ENCODE measurements around the gene SLC7A8. TPM values are rescaled to one million over a fixed set of nuclear protein-coding genes. Genes with fewer than 3 reads are reported as not detected.

SLC7A8 gene
- total and polyA plus RNA-seq, 2 of the 4 experiments (the other 2 are of a cell fraction) = 0.31 TPM; not detected in 1

GRCh38 chr14:23167116-23167847 is 16.2 kb downstream of the SLC7A8 start:
- Histone ChIP-seq H3K4me2 (ENCODE audit: low read depth, low read length) (no peak overlapping the region), H3K9me1 (ENCODE audit: insufficient read depth, low read length) (no peaks in the 10 kb centered on the region), H2BK5ac (ENCODE audit: low read depth, low read length, poor library complexity, severe bottlenecking) (no peak overlapping the region), H3K27me3 (ENCODE audit: control insufficient read depth, insufficient read depth, low read length) (peaks cover 44% of the 10 kb centered on the region), H3K4me3 (ENCODE audit: insufficient read depth, low read depth, low read length) (no peak overlapping the region), H4K91ac (ENCODE audit: insufficient read depth, low read depth, low read length) (no peak overlapping the region), H3K4me1 (ENCODE audit: control insufficient read depth, insufficient read depth, low read length) (no peaks in the 10 kb centered on the region), H3K23ac (ENCODE audit: low read depth, low read length) (no peak overlapping the region), H3K9ac (ENCODE audit: low read depth, low read length) (no peak overlapping the region), H3K56ac (ENCODE audit: extremely low read depth, insufficient read depth, low read length) (no peak overlapping the region), H3K9me3 (ENCODE audit: control insufficient read depth, insufficient read depth, low read length) (no peaks in the 10 kb centered on the region), H3K4ac (ENCODE audit: low read depth, low read length) (no peak overlapping the region), H3K27ac (ENCODE audit: insufficient read depth, low read length) (no peak overlapping the region), H4K8ac (ENCODE audit: low read depth in 2 of 2, low read length in 2 of 2) (no peak overlapping the region), H4K20me1 (ENCODE audit: insufficient read depth, low read length) (no peaks in the 10 kb centered on the region), H3K79me1 (ENCODE audit: low read depth in 1 of 2, low read length in 2 of 2) (no peaks in the 10 kb centered on the region), H2BK120ac (ENCODE audit: low read depth, low read length) (no peak overlapping the region), H2BK20ac (ENCODE audit: low read depth, low read length) (no peak overlapping the region), H2AFZ (replicated peaks; ENCODE audit: low read length, poor library complexity) (peak overlapping the region; percentile 3), H3K18ac (ENCODE audit: low read depth, low read length) (no peak overlapping the region), H3K14ac (replicated peaks; ENCODE audit: low read depth, low read length) (no peak overlapping the region), H2BK15ac (ENCODE audit: low read depth, low read length) (no peak overlapping the region), H2AK5ac (ENCODE audit: low read depth, low read length) (no peak overlapping the region), H2AK9ac (replicated peaks; ENCODE audit: low read depth, low read length, poor library complexity) (no peak overlapping the region), H3K36me3 (ENCODE audit: control insufficient read depth, insufficient read depth, low read length) (no peaks in the 10 kb centered on the region), H4K5ac (ENCODE audit: low read depth, low read length) (no peak overlapping the region)
- intact Hi-C loops (cut with micrococcal nuclease) = no loop called here
- dilution Hi-C loops (cut with HindIII; ENCODE audit: low sequenced_read_pairs, unreplicated experiment) = no loop called here
- DNase-seq (no peak), ATAC-seq (ENCODE audit: low read depth) (no peak)
- in situ Hi-C loops (cut with MboI; ENCODE audit: low sequenced_read_pairs) = no loop called here
- CTCF ChIA-PET = no interaction called here
- WGBS, 2 experiments (ENCODE audit: extremely low coverage in 2 of 2, insufficient read length in 1 of 2) = no CpG with 5 or more reads among the region's 9 CpGs
- TF ChIP-seq ELK1 (IDR thresholded peaks at IDR 0.05; ENCODE audit: borderline replicate concordance, low read depth, low read length) (no peak), MAFK (IDR thresholded peaks at IDR 0.05; ENCODE audit: low read depth, low read length) (no peak), MAZ (IDR thresholded peaks at IDR 0.05; ENCODE audit: borderline replicate concordance, low read depth, low read length) (no peak), CHD1 (IDR thresholded peaks at IDR 0.05; ENCODE audit: low read depth, low read length) (no peak), USF2 (IDR thresholded peaks at IDR 0.05; ENCODE audit: low read depth, low read length) (no peak), NFE2L2 (IDR thresholded peaks at IDR 0.05; ENCODE audit: low read depth, low read length) (no peak), CEBPB (IDR thresholded peaks at IDR 0.05; ENCODE audit: low read depth, low read length) (no peak), BHLHE40 (IDR thresholded peaks at IDR 0.05; ENCODE audit: low read depth, low read length) (no peak), FOS (IDR thresholded peaks at IDR 0.05; ENCODE audit: low read depth, low read length) (no peak), CTCF (conservative IDR thresholded peaks at IDR 0.05; ENCODE audit: low read depth, low read length) (no peak)
- POLR2A ChIA-PET (ENCODE audit: unreplicated experiment) = no interaction called here
- no TSS peak for BruUV-seq (replicated peaks)

Measured in IMR-90 (cell line).